HepG2 (cell line): ENCODE results near the gene PTK7. TPM values are rescaled to one million over a fixed set of nuclear protein-coding genes. Genes with fewer than 3 reads are reported as not detected.

Experiments used
- ARID5B ChIP-seq: IDR thresholded peaks from 2 replicates; pipeline ENCODE4 v1.4.0; 2020; ENCODE audit warnings: mild to moderate bottlenecking, missing genetic modification reagents
- BCL6 ChIP-seq: IDR thresholded peaks from 2 replicates; pipeline ENCODE4 v1.6.1; 2016; ENCODE audit warnings: missing genetic modification reagents, missing compliant biosample characterization
- CREBL2 ChIP-seq: sonication (generic); formaldehyde crosslinking; IDR thresholded peaks from 2 replicates; pipeline ENCODE4 v1.8.1; 2023; ENCODE audit warnings: missing genetic modification reagents, mild to moderate bottlenecking, borderline replicate concordance
- EP300 ChIP-seq, 3 experiments: sonication (generic) in 1 of 3; formaldehyde crosslinking in 1 of 3; IDR thresholded peaks; 2 replicates each; pipeline versions ENCODE4 v1.5.1 to v1.6.1; 2011 to 2020; ENCODE audit warnings: low read depth in 2 of 3, low read length in 2 of 3, borderline replicate concordance in 1 of 3, improper control_type of control experiment in 1 of 3, mild to moderate bottlenecking in 1 of 3, missing genetic modification reagents in 1 of 3, moderate library complexity in 1 of 3
- ETS1 ChIP-seq: sonication (generic); formaldehyde crosslinking; IDR thresholded peaks from 2 replicates; pipeline ENCODE4 v1.4.0; 2020; ENCODE audit warnings: missing genetic modification reagents
- GZF1 ChIP-seq: sonication (generic); formaldehyde crosslinking; IDR thresholded peaks from 2 replicates; pipeline ENCODE4 v1.5.1; 2020; ENCODE audit warnings: mild to moderate bottlenecking, missing genetic modification reagents
- HMG20A ChIP-seq: IDR thresholded peaks from 2 replicates; pipeline ENCODE4 v1.6.1; 2016; ENCODE audit warnings: borderline replicate concordance
- JUNB ChIP-seq: sonication (generic); formaldehyde crosslinking; IDR thresholded peaks from 2 replicates; pipeline ENCODE4 v1.8.0; 2022; ENCODE audit warnings: missing genetic modification reagents, mild to moderate bottlenecking, borderline replicate concordance
- KIAA2018 ChIP-seq: sonication (generic); formaldehyde crosslinking; IDR thresholded peaks from 2 replicates; pipeline ENCODE4 v1.5.0; 2020; ENCODE audit warnings: mild to moderate bottlenecking, missing genetic modification reagents, borderline replicate concordance
- MXI1 ChIP-seq: IDR thresholded peaks from 3 replicates; pipeline ENCODE4 v1.6.1; 2012; ENCODE audit warnings: low read depth, low read length, inconsistent platforms, borderline replicate concordance
- ZBTB1 ChIP-seq: sonication (generic); formaldehyde crosslinking; IDR thresholded peaks from 2 replicates; pipeline ENCODE4 v1.4.0; 2020; ENCODE audit warnings: missing genetic modification reagents, borderline replicate concordance
- ZFP1 ChIP-seq: IDR thresholded peaks from 2 replicates; pipeline ENCODE4 v1.6.1; 2016
- ZFP37 ChIP-seq: sonication (generic); formaldehyde crosslinking; IDR thresholded peaks from 2 replicates; pipeline ENCODE4 v1.4.0; 2020; ENCODE audit warnings: missing genetic modification reagents, borderline replicate concordance
- ZFX ChIP-seq: sonication (generic); formaldehyde crosslinking; IDR thresholded peaks from 2 replicates; pipeline ENCODE4 v1.4.0; 2020; ENCODE audit warnings: mild to moderate bottlenecking, low read depth, missing genetic modification reagents, moderate library complexity
- polyA plus RNA-seq, 8 experiments: library from polyadenylated mRNA; depleted of rRNA in 3 of 8; stranded (reverse) in 7 of 8; unstranded in 1 of 8; fragments of >200 nt; fragmentation: Illumina TruSeq in 4 of 8; extraction: Trizol in 4 of 8; gene quantifications; 2 replicates each; pipeline versions ENCODE4 v1.2.1 to v1.2.3, GENCODE V29; 2011 to 2016; ENCODE audit warnings: low read depth in 4 of 8, missing spikeins in 1 of 8, mixed read lengths in 1 of 8; ENCODE audit not compliant: insufficient read depth in 1 of 8
- total RNA-seq, 5 experiments: library from RNA; depleted of rRNA; stranded (reverse); fragments of >200 nt; fragmentation: Illumina TruSeq; extraction: Trizol; gene quantifications; 2 replicates each; pipeline ENCODE4 v1.2.3, GENCODE V29; 2016; ENCODE audit warnings: low read depth in 1 of 5

The PTK7 gene
- total and polyA plus RNA-seq, 2 of the 13 experiments (the other 11 are each of a cell fraction or from before 2014, with no cell fraction given), result 98.5 to 99.8 TPM

- no peak for TF ChIP-seq KIAA2018
- TF ChIP-seq CREBL2 (CRISPR knock-in tag), result no peak
- 0 out of 2 replicates have a peak, but pooled peaks have one; percentile 24 for TF ChIP-seq GZF1
- peak; percentile 61 for TF ChIP-seq ZFX (CRISPR knock-in tag)
- TF ChIP-seq HMG20A, result peak; percentile 54; the same call in 1 of the 2 replicates
- TF ChIP-seq MXI1, result no peak; the same call in 2 of the 3 replicates
- 0 out of 2 replicates have a peak, but pooled peaks have one; percentile 17 for TF ChIP-seq BCL6 (CRISPR knock-in tag)
- no peak for TF ChIP-seq JUNB (CRISPR knock-in tag)
- TF ChIP-seq ZFP1 (CRISPR knock-in tag), result peak; percentile 63; the same call in 1 of the 2 replicates
- peak; percentile 86 for TF ChIP-seq ARID5B (CRISPR knock-in tag)
- TF ChIP-seq ZFP37, result no peak
- no peak for TF ChIP-seq ETS1 (CRISPR knock-in tag)
- TF ChIP-seq ZBTB1 (CRISPR knock-in tag), result no peak
- peak in 1 of 2 experiments; percentile 45; a peak in 1 of 4 replicates for TF ChIP-seq EP300 (IDR thresholded peaks at IDR 0.05; ENCODE audit: low read depth in 2 of 2, low read length in 2 of 2)
- peak; percentile 11; the same call in 1 of the 2 replicates for TF ChIP-seq EP300 (CRISPR knock-in tag; IDR thresholded peaks at IDR 0.05; ENCODE audit: borderline replicate concordance)
Measured at GRCh38 chr6:43150051-43150751, 74.1 kb downstream of the PTK7 start (continued).
